Thoracic aorta (tissue), 2 donors: Measurements from ENCODE around the gene TACC2. TPM values are rescaled to one million over a fixed set of nuclear protein-coding genes. Genes with fewer than 3 reads are reported as not detected.

ENCODE experiments used
- ATAC-seq: fragments of 150-250 bp; one replicate; pipeline ENCODE4 v1.8.0; 2017; ENCODE audit warnings: low read depth; ENCODE audit not compliant: insufficient number of reproducible peaks, low FRiP score
- DNase-seq: peaks from one replicate; pipeline ENCODE4 v3.0.0-alpha.2; 2020; ENCODE audit warnings: low spot score
- H3K27ac ChIP-seq, 2 donors: fragments of 200-600 bp; sonication (generic); 1 replicate in 1 of 2; 2 replicates in 1 of 2; pipeline ENCODE4 v1.5.1; 2016; ENCODE audit warnings: mild to moderate bottlenecking in 2 of 2, moderate library complexity in 2 of 2
- H3K27me3 ChIP-seq: fragments of 200-600 bp; sonication (generic); replicated peaks from 2 replicates; pipeline ENCODE4 v1.6.0; 2016; ENCODE audit warnings: mild to moderate bottlenecking; ENCODE audit not compliant: insufficient read depth
- H3K36me3 ChIP-seq: fragments of 200-600 bp; sonication (generic); one replicate; pipeline ENCODE4 v1.5.1; 2016
- H3K4me1 ChIP-seq, 2 donors: fragments of 200-600 bp; sonication (generic); 1 replicate in 1 of 2; 2 replicates in 1 of 2; pipeline versions ENCODE4 v1.5.1 to v1.6.0; 2016; ENCODE audit warnings: low read depth in 2 of 2, mild to moderate bottlenecking in 1 of 2; ENCODE audit not compliant: control insufficient read depth in 1 of 2
- H3K4me3 ChIP-seq: fragments of 200-600 bp; sonication (generic); 2 replicates; pipeline ENCODE4 v1.5.1; 2016; ENCODE audit warnings: mild to moderate bottlenecking
- H3K9me3 ChIP-seq: fragments of 200-600 bp; sonication (generic); 2 replicates; pipeline ENCODE4 v1.5.1; 2016
- CTCF ChIP-seq: fragments of 200-600 bp; sonication (generic); IDR thresholded peaks from one replicate; pipeline ENCODE4 v1.5.1; 2019; ENCODE audit warnings: antibody characterized with exemption
- total RNA-seq, 2 donors: library from RNA; depleted of rRNA; stranded (reverse); fragments of >200 nt; gene quantifications; one replicate each; pipeline versions ENCODE4 v1.1.0 to v1.2.3, GENCODE V29; 2016

The TACC2 gene
- total RNA-seq, 2 donors from 2014 or later = 52.1 to 71.0 TPM

- H3K9me3 ChIP-seq = no peaks in the 10 kb centered on the region
- peak overlapping the region; percentile 74 to 82 for H3K27ac ChIP-seq
- no peaks in the 10 kb centered on the region for H3K36me3 ChIP-seq
- peaks cover 13 to 35% of the 10 kb centered on the region in 2 donors for H3K4me1 ChIP-seq
- TF ChIP-seq CTCF = peak; percentile 35
- H3K27me3 ChIP-seq = no peaks in the 10 kb centered on the region
- H3K4me3 ChIP-seq = no peak overlapping the region
- peak; percentile 93 for ATAC-seq
- DNase-seq = peak; percentile 74
Observed at GRCh38 chr10:122286867-122287266, 297.9 kb downstream of the TACC2 start.

GRCh38 chr10:122287570-122287969, 298.6 kb downstream of the TACC2 start:
- H3K27me3 ChIP-seq = no peaks in the 10 kb centered on the region
- peak overlapping the region; percentile 74 to 82 for H3K27ac ChIP-seq
- DNase-seq = no peak
- no peak for ATAC-seq
- H3K4me3 ChIP-seq = no peak overlapping the region
- peaks cover 12 to 28% of the 10 kb centered on the region in 2 donors for H3K4me1 ChIP-seq
- no peaks in the 10 kb centered on the region for H3K36me3 ChIP-seq
- TF ChIP-seq CTCF = no peak
- H3K9me3 ChIP-seq = no peaks in the 10 kb centered on the region

- no peaks in the 10 kb centered on the region for H3K9me3 ChIP-seq
Observed at GRCh38 chr10:122288262-122288661, 299.3 kb downstream of the TACC2 start.

GRCh38 chr10:122288917-122289316, 300.0 kb downstream of the TACC2 start:
- DNase-seq = no peak
- Histone ChIP-seq H3K4me1 (peaks cover 12 to 25% of the 10 kb centered on the region in 2 donors), H3K9me3 (no peaks in the 10 kb centered on the region), H3K27ac (peak overlapping the region in 1 of 2 donors; percentile 82), H3K4me3 (no peak overlapping the region), H3K27me3 (no peaks in the 10 kb centered on the region), H3K36me3 (no peaks in the 10 kb centered on the region)
- no peak for ATAC-seq
- TF ChIP-seq CTCF = no peak

More at GRCh38 chr10:122288262-122288661, 299.3 kb downstream of the TACC2 start:
- H3K27me3 ChIP-seq = no peaks in the 10 kb centered on the region
- H3K4me3 ChIP-seq = no peak overlapping the region
- peaks cover 12 to 25% of the 10 kb centered on the region in 2 donors for H3K4me1 ChIP-seq
- no peak for TF ChIP-seq CTCF
- peak overlapping the region; percentile 42 to 82 for H3K27ac ChIP-seq
- H3K36me3 ChIP-seq = no peaks in the 10 kb centered on the region
- DNase-seq (no peak), ATAC-seq (no peak)

- TF ChIP-seq CTCF = no peak
- H3K9me3 ChIP-seq = no peaks in the 10 kb centered on the region
- H3K36me3 ChIP-seq = no peaks in the 10 kb centered on the region
- peaks cover 12 to 25% of the 10 kb centered on the region in 2 donors for H3K4me1 ChIP-seq
- H3K27ac ChIP-seq = no peak overlapping the region
- H3K4me3 ChIP-seq = no peak overlapping the region
- ATAC-seq (no peak), DNase-seq (no peak)
- H3K27me3 ChIP-seq = no peaks in the 10 kb centered on the region
Observed at GRCh38 chr10:122290334-122290733, 301.4 kb downstream of the TACC2 start.
